C1 segment of cervical spinal cord (tissue), 14 donors: ENCODE data around the gene PPHLN1.
"Not testable (repeated sequence)": the region's sequence is repeated elsewhere in the genome, so short reads cannot be mapped to it uniquely, and the experiment has no call there.

Experiments used
- DNase-seq, 14 donors: peaks; one replicate each; lab custom pipeline; 2025; lab: John Stamatoyannopoulos, UW

PPHLN1 gene

GRCh38 chr12:42370013-42370412, 44.0 kb downstream of the PPHLN1 start:
- no peak for DNase-seq

DNA sequence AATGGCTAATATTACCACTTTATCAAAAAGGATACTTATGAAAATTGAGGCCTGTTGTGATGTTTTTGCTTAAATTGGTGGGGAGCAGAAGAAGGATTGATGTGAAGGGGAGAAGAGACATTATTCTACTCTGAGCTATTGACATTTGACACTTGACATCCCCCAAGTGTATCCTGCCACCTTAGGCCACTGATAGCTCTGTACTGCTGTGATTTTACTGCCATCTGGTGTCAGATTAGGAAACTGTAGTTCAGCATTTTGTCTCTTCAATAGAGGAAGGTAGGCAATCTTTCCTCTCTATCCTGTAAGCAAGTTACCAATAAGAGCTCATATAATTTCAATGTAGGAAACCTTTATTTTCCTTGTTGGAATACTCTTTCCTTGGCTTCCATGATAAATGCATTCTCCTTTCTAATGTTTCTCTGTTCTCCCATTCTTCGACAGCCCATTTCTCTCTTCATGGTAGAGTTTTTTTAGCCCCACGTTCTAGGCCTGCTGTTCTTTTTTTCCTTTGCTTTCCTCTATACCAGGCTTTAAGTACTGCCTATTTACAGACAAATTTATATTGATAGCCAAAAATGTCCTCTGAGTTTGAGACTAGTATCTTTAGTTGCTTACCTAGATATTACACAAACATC, 46.3 kb downstream of the PPHLN1 start:
- peak in 1 of 14 donors; percentile 25 for DNase-seq

DNA sequence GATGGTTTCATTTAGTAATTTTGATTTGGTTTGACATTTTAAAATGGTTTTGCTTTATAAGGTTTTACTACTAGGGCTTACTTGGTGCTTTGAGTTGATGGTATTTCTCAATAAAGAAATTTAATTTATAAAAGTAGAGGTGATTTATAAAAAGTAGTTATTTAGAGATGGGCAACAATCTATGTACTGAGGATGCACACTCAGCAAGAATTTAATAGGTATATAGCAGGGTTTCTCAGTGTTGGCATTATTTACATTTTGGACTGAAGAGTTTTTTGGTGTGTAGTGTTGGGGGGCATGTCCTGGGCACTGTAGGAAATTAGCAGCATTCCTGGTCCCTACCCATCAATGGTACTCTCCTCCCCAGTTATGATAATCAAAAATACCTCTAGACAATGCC, 47.7 kb downstream of the PPHLN1 start:
- DNase-seq = no peak

GRCh38 chr12:42380733-42381132, 54.8 kb downstream of the PPHLN1 start:
- DNase-seq = no peak

DNA sequence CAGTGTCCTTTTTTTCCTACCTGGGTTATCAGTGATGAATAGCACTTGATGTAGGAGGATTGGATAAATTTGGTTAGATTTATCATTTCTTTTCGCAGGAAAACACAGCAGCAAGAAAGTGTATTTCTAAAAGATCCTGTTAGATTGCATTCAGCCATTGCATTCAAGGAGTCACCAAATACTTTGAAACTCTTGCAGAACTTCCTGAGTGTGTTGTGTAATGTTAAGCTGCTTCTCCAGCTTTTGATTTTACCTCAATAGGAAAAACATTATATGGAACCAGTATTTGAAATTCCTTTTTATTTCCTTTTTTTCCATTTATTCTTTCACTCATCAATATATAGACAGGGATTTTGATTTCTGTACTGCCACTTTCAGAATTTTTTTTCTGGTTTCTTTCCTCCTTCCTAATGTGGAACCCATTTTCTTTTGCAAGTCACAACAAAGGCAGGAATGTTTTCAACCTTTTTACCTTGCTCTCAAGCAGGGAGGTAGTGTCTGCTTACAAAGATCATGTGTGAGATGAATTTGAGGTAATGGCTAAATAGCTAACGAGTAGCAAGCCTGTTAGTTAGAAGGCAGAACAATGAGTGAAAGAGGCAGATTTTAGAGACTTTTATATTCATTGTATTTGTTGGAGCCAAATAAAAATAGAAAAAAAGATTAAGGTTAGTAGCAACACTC, 56.2 kb downstream of the PPHLN1 start:
- DNase-seq = no peak

DNA sequence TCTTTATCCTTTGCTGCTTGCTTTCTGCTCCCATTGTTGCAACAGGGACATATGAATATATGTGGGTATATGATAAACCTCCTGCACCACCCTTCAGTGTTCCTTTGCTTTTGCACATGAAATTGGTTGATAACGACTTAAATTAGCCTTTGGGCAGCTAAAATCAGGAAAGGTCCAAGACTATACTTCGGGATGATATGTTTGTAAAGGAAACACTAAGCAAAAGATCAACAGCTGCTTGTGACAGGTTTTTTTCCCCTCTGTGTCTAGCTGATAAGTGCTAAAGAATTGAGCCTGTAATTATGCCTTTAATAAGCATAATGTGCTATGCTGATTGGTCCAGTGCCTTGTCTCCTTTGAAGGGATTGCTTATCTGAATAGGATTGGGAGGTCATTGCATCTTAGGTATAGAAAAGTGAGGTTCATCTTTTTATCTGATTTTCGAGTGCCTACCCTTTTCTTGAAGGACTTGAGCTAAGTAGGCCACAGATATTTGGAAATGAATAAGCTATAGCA, 59.4 kb downstream of the PPHLN1 start:
- DNase-seq = no peak

- DNase-seq = no peak
Observed at GRCh38 chr12:42386308-42386707, 60.3 kb downstream of the PPHLN1 start.

DNA sequence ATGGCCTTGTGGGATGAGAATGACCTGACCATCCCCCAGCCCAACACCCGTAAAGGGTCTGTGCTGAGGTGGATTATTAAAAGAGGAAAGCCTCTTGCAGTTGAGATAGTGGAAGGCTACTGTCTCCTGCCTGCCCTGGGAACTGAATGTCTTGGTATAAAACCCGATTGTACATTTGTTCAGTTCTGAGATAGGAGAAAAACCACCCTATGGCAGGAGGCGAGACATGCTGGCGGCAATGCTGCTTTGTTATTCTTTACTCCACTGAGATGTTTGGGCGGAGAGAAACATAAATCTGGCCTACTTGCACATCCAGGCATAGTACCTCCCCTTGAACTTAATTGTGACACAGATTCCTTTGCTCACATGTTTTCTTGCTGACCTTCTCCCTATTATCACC, 62.1 kb downstream of the PPHLN1 start:
- DNase-seq = not testable (repeated sequence)

DNA sequence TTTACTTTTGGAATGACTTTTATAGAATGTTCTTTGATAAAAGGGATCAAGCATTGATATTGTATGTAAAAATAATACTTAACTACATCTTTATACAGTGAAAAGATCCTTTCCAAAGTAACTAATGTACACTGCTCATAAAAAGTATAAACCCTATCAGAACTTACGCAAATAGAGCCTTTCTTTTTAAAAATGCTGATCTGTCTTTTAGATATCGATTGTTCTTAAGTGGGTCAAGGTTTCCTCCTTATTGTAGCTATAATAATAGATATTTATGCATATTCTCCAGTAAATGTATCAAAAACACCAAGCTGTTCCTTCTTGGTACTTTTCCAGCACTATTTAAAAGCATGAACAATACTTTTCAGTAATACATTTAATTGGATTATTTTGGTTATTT, 68.5 kb downstream of the PPHLN1 start:
- DNase-seq = no peak

DNA sequence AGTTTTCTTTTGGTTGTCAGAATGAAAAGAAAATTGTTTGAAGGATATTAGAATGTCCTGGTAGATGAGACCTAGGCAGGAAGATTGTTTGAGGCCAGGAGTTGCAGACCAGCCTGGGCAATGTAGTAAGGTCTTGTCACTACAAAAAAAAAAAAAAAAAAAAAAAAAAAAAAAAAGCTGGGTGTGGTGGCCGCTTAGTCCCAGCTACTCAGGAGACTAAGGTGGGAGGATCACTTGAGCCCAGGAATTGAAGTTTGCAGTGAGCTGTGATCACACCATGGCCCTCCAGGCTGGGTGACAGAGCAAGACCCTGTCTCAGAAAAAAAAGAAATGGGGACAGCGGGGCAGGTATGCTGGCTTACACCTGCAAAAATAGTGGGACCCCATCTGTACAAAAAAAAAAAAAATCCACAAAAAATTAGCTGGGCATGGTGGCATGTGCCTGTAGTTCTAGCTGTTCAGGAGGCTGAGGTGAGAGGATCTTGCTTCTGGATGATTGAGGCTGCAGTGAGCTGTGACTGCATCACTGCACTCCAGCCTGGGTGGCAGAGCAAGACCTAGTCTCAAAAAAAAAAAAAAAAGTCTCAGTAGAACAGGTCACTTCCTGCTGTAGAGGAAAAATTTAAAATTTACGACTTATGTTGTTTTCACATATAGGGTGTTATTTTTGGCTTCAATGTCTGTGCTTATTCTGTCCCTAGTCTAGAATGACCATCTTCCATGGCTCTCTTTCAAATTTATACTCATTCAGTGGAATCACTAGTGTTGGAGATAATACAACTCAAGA, 70.7 kb downstream of the PPHLN1 start:
- DNase-seq = no peak

- no peak for DNase-seq
Observed at GRCh38 chr12:42402821-42403411, 76.9 kb downstream of the PPHLN1 start.

DNA sequence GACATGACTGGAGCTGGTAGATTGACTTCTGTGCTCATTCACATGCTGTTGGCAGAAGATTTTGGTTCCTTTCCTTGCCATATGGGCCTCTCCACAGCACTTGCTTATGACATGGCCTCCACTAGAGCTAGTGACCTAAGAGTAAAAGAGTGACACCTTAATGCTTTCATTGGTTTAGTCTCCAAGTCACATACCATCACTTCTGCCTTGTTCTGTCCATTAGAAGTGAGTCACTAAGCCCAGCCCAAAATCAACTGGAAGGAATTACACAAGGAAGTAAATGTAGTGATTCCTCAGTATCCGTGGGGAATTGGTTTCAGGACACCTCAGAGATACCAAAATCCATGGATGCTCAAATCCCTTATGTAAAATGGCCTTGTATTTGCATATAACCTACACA, 81.3 kb downstream of the PPHLN1 start:
- no peak for DNase-seq

GRCh38 chr12:42409471-42409870, 83.5 kb downstream of the PPHLN1 start:
- DNase-seq = no peak

DNA sequence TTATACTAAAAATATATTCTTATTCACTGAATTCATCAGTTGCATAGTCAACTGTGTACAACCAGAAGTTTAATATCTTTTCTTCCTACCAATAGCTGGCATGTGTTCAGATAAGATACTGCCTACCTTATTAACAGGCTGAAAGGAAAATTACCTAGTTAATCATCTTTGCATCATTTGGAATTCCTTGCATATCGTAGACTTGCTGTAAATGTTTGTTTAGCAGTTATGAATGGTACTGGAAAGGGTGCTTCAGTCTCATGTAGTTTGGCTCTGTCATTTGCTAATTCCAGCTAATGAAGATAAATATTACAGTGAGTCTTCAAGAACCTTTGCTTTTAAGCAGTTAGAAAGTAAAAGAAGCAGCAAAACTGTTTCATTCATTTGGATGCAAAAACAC, 84.4 kb downstream of the PPHLN1 start:
- no peak for DNase-seq

DNA sequence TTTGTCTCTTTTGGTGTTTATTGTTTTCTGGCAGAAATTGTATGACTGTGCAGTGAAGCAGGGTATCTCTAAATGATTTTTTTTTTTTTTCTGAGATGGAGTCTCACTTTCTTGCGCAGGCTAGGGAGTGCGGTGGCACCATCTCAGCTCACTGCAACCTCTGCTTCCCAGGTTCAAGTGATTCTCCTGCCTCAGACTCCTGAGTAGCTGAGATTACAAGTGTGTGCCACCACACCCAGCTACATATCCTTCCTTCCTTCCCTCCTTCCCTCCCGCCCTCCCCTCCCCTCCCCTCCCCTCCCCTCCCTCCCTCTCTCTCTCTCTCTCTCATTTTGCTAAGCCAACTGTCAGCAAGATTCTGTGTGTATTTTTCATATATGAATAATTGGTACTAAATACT, 94.4 kb downstream of the PPHLN1 start:
- no peak for DNase-seq

- DNase-seq = no peak
Observed at GRCh38 chr12:42421844-42422779, 96.1 kb downstream of the PPHLN1 start.

DNA sequence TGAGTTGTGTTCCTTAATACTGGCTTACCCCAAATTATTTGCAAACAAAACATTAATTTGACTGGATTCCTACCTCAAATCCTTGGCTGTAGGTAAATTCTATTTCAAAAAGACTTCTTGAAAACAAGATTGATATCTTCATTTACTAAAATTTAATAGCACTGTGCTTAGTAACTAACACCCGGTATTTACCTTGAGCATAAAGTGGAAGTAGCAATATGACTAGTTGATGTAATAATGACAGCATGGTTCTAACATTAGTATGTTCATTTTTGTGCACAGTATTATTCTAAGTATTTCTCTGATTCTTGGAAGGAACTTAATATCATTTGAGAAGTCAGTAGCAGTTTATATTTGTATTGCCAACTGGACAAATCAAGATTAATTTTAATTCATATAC, 96.8 kb downstream of the PPHLN1 start:
- DNase-seq = no peak

DNA sequence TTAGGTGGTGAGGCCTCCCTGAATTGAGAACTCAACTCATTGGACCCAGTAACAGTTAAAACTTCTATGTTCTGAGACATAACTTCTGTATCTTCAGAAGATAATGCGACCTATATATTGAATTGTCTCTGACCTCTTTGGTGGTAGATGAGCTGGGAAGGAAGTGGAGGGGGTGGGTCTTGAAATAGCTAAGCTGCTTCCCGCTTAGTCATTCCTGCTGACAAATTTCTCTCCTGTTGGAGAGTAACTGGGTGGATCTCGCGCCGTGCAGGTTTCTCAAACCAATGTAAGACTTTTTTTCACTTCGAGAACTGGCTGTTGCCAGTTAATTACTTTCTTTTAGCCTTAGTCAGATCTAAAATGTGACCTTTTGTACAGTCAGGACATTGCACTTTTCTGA, 100.8 kb downstream of the PPHLN1 start:
- DNase-seq = no peak

DNA sequence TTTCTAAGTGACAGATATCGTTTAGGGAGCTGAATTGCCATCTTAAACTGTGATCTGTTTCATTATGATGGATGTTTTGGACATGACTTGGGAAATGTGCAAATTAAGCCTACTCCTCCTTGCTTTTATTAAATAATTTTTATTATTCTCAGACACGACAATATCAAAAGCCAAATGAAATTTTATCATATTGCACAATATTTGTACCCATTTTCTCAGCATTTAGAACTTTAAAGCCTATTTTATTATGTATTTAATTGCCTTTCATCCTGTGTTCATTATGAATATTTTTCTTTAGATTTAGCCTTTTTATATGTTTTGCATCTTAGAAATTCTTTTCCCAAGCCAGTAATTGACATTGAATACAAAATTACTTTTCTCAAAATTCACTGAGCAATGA, 102.9 kb downstream of the PPHLN1 start:
- no peak for DNase-seq

GRCh38 chr12:42432517-42433140, 106.7 kb downstream of the PPHLN1 start:
- no peak for DNase-seq

GRCh38 chr12:42440608-42441007, 114.6 kb downstream of the PPHLN1 start:
- DNase-seq = no peak
